Activated CD8-positive, alpha-beta memory T cell treated with anti-CD3 and anti-CD28 coated beads, Interleukin-2, amount 50 U/mL, for 24 hours (primary cell): ENCODE data around the gene SNRPA.

Experiments
- DNase-seq: peaks from one replicate; pipeline ENCODE4 v3.0.0-alpha.2; 2020; ENCODE audit errors: extremely low read depth

Gene SNRPA

GRCh38 chr19:40750874-40751537, at the start of gene SNRPA:
Gene SNRPA (plus strand): TSS chr19:40751203. CDS start chr19:40751409, 206 bp downstream.
- peak; percentile 91 for DNase-seq

- no peak for DNase-seq
Observed at GRCh38 chr19:40701758-40702157, 49.2 kb upstream of the SNRPA start.

- no peak for DNase-seq
Observed at GRCh38 chr19:40702337-40703012, 48.5 kb upstream of the SNRPA start.

GRCh38 chr19:40703029-40703755, 47.8 kb upstream of the SNRPA start:
- DNase-seq = no peak

GRCh38 chr19:40704491-40705361, 46.3 kb upstream of the SNRPA start:
- no peak for DNase-seq

- DNase-seq = no peak
Observed at GRCh38 chr19:40705362-40705651, 45.7 kb upstream of the SNRPA start.

- no peak for DNase-seq
Observed at GRCh38 chr19:40705950-40706619, 44.9 kb upstream of the SNRPA start.

- DNase-seq = no peak
Observed at GRCh38 chr19:40707615-40708014, 43.4 kb upstream of the SNRPA start.

GRCh38 chr19:40709817-40710216, 41.2 kb upstream of the SNRPA start:
- DNase-seq = no peak

GRCh38 chr19:40713939-40714338, 37.1 kb upstream of the SNRPA start:
- DNase-seq = no peak

GRCh38 chr19:40714441-40715299, 36.3 kb upstream of the SNRPA start:
- peak; percentile 84 for DNase-seq

- DNase-seq = peak; percentile 53
Observed at GRCh38 chr19:40716031-40716481, 34.9 kb upstream of the SNRPA start.

- peak; percentile 100 for DNase-seq
Observed at GRCh38 chr19:40716482-40717324, 34.3 kb upstream of the SNRPA start, which contains the start of the genes COQ8B and ITPKC. Gene COQ8B (minus strand): TSS chr19:40716886. CDS start chr19:40714632, 2,254 bp downstream. Gene ITPKC (plus strand): TSS chr19:40717112. CDS start chr19:40717136, 24 bp downstream.

- DNase-seq = no peak
Observed at GRCh38 chr19:40717325-40717879, 33.6 kb upstream of the SNRPA start.

- DNase-seq = no peak
Observed at GRCh38 chr19:40717880-40718773, 32.9 kb upstream of the SNRPA start.

GRCh38 chr19:40718774-40719391, 32.1 kb upstream of the SNRPA start:
- no peak for DNase-seq

- DNase-seq = no peak
Observed at GRCh38 chr19:40719414-40719894, 31.5 kb upstream of the SNRPA start.
